Gastroesophageal sphincter (tissue), 4 donors: Measurements from ENCODE around the gene GPATCH2L. TPM values are rescaled to one million over a fixed set of nuclear protein-coding genes. Genes with fewer than 3 reads are reported as not detected.

Source experiments
- ATAC-seq: fragments of 150-250 bp; one replicate; pipeline ENCODE4 v1.9.1; 2016; ENCODE audit warnings: mild to moderate bottlenecking, moderate library complexity
- H3K27ac ChIP-seq, 4 donors: fragments of 200-600 bp; sonication (generic) in 3 of 4; 1 replicate in 3 of 4; 2 replicates in 1 of 4; pipeline ENCODE4 v1.5.1; 2016 to 2019
- H3K27me3 ChIP-seq: fragments of 200-600 bp; sonication (generic); one replicate; pipeline ENCODE4 v1.5.1; 2019
- H3K36me3 ChIP-seq, 2 donors: fragments of 200-600 bp; sonication (generic); one replicate each; pipeline ENCODE4 v1.5.1; 2019; ENCODE audit warnings: control low read depth in 1 of 2
- H3K4me1 ChIP-seq, 3 donors: fragments of 200-600 bp; sonication (generic); 1 replicate in 2 of 3; 2 replicates in 1 of 3; pipeline ENCODE4 v1.5.1; 2016 to 2019; ENCODE audit warnings: control low read depth in 2 of 3
- H3K4me3 ChIP-seq, 2 donors: fragments of 200-600 bp; sonication (generic); one replicate each; pipeline ENCODE4 v1.5.1; 2019; ENCODE audit warnings: mild to moderate bottlenecking in 1 of 2, moderate library complexity in 1 of 2
- H3K9me3 ChIP-seq, 3 donors: fragments of 200-600 bp; sonication (generic); one replicate each; pipeline ENCODE4 v1.5.1; 2017 to 2019; ENCODE audit warnings: control low read depth in 2 of 3
- EP300 ChIP-seq: sonication (generic); formaldehyde crosslinking; IDR thresholded peaks from one replicate; pipeline ENCODE4 v1.6.1; 2017; ENCODE audit warnings: antibody characterized with exemption, mild to moderate bottlenecking
- POLR2A ChIP-seq, 2 donors: fragments of 450-650 bp; IDR thresholded peaks; one replicate each; pipeline ENCODE4 v1.6.1; 2017; ENCODE audit warnings: antibody characterized with exemption in 2 of 2, mild to moderate bottlenecking in 2 of 2, moderate library complexity in 1 of 2
- POLR2AphosphoS5 ChIP-seq: sonication (generic); formaldehyde crosslinking; IDR thresholded peaks from one replicate; pipeline ENCODE4 v1.6.1; 2017; ENCODE audit warnings: antibody characterized with exemption
- WGBS, 2 donors: methylation state at CpG; one replicate each; pipeline ENCODE4 v1.1.5; 2018; ENCODE audit warnings: low coverage in 1 of 2; 5-methylcytosine and 5-hydroxymethylcytosine counted together
- total RNA-seq, 4 donors: library from RNA; depleted of rRNA; stranded (reverse); fragments of >200 nt; gene quantifications; one replicate each; pipeline ENCODE4 v1.1.0, GENCODE V29; 2016
- TF ChIP-seq, protein P1 (sequence below), 4 experiments: fragments of 200-600 bp in 2 of 4; fragments of 450-650 bp in 2 of 4; sonication (generic) in 1 of 4; IDR thresholded peaks; one replicate each; pipeline ENCODE4 v1.5.1; 2017 to 2019; ENCODE audit warnings: antibody characterized with exemption in 4 of 4, mild to moderate bottlenecking in 2 of 4, moderate library complexity in 2 of 4

The GPATCH2L gene
- total RNA-seq, 4 donors from 2014 or later = 34.2 to 64.0 (median 56.0) TPM

DNA sequence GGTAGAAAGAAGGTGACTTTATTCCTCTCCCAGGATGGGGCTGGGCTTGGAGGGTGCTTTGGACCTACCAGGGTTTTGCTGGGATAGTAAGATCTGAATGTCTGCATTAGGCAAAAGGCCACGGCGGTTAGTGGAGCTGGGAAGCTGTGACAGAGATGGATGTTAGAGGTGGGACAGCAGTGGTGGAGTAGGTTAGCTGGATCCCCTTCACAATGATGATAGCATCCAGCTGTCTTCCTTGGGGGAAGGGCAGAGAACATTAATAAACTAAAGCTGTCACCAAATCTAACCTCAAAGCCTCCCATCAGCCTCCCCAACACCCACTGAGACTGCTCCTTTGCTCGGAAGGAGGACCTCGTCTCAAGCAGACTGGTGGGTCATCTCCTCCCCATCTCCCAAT is 104.8 kb downstream of the GPATCH2L start:
- H3K36me3 ChIP-seq = no peaks in the 10 kb centered on the region
- H3K4me3 ChIP-seq = no peak overlapping the region
- no peak for ATAC-seq
- H3K27me3 ChIP-seq = no peaks in the 10 kb centered on the region
- WGBS, 2 donors = 31% methylated on average over 4 of the region's 4 CpGs; no CpG with 5 or more reads in 1 of the 2 donors
- H3K27ac ChIP-seq = no peak overlapping the region
- TF ChIP-seq EP300 = no peak
- no peak for TF ChIP-seq POLR2A (IDR thresholded peaks at IDR 0.05)
- no peak for TF ChIP-seq POLR2AphosphoS5
- TF ChIP-seq, protein P1, sequence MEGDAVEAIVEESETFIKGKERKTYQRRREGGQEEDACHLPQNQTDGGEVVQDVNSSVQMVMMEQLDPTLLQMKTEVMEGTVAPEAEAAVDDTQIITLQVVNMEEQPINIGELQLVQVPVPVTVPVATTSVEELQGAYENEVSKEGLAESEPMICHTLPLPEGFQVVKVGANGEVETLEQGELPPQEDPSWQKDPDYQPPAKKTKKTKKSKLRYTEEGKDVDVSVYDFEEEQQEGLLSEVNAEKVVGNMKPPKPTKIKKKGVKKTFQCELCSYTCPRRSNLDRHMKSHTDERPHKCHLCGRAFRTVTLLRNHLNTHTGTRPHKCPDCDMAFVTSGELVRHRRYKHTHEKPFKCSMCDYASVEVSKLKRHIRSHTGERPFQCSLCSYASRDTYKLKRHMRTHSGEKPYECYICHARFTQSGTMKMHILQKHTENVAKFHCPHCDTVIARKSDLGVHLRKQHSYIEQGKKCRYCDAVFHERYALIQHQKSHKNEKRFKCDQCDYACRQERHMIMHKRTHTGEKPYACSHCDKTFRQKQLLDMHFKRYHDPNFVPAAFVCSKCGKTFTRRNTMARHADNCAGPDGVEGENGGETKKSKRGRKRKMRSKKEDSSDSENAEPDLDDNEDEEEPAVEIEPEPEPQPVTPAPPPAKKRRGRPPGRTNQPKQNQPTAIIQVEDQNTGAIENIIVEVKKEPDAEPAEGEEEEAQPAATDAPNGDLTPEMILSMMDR (IDR thresholded peaks at IDR 0.05) = no peak
- no peaks in the 10 kb centered on the region for H3K9me3 ChIP-seq
- no peaks in the 10 kb centered on the region for H3K4me1 ChIP-seq

DNA sequence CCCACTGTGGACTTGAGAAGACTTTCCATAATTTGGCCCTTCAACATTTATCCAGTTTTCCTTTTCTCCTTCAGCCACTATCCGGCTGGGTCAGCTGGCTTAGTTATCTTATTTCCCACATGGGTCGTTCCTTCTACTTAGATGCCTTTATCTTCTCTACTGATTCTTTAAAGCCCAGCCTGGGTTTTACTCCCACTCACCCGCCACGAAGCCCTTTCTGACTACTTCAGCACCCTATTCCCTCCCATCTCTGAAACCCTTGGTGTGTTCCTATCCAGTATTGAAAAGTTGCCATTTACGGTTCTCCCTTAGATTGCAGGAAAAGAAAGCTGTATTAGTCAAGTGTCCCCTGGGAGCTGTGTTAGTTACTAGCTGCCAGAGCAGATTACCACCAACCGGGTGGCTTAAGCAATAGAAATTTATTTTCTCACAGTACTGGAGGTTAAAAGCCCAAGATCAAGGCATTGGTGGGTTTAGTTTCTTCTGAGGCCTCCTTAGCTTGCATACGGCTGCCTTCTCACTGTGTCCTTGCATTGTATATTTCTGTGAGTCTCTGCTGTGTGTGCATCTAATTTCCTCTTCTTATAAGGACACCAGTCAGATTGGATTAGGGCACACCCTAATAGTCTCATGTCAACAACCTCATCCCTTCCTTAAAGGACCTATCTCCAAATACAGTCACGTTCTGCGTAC is 105.5 kb downstream of the GPATCH2L start:
- no peak overlapping the region for H3K4me3 ChIP-seq
- ATAC-seq = peak; percentile 36
- WGBS, 2 donors = 56 to 94% methylated on average over 7 to 8 of the region's 9 CpGs

GRCh38 chr14:76257842-76258397 is 106.2 kb downstream of the GPATCH2L start:
- 52 to 60% methylated on average over 3 of the region's 4 CpGs for WGBS, 2 donors
- Histone ChIP-seq H3K4me1 (no peaks in the 10 kb centered on the region), H3K36me3 (no peaks in the 10 kb centered on the region)

More for the DNA sequence above, 105.5 kb downstream of the GPATCH2L start:
- Histone ChIP-seq H3K27ac (no peak overlapping the region), H3K4me1 (no peaks in the 10 kb centered on the region), H3K9me3 (no peaks in the 10 kb centered on the region), H3K36me3 (no peaks in the 10 kb centered on the region), H3K27me3 (no peaks in the 10 kb centered on the region)
- TF ChIP-seq EP300 (no peak), POLR2A (IDR thresholded peaks at IDR 0.05) (no peak), POLR2AphosphoS5 (no peak)
- TF ChIP-seq, protein P1 (IDR thresholded peaks at IDR 0.05) = no peak

GRCh38 chr14:76259029-76259735 is 107.5 kb downstream of the GPATCH2L start:
- no peaks in the 10 kb centered on the region for H3K9me3 ChIP-seq
- no peak for TF ChIP-seq EP300
- TF ChIP-seq, protein P1 (IDR thresholded peaks at IDR 0.05) = no peak
- TF ChIP-seq POLR2AphosphoS5 = no peak
- no peaks in the 10 kb centered on the region for H3K36me3 ChIP-seq
- H3K27me3 ChIP-seq = no peaks in the 10 kb centered on the region
- H3K4me3 ChIP-seq = no peak overlapping the region
- H3K4me1 ChIP-seq = no peaks in the 10 kb centered on the region
- WGBS, 2 donors = 76 to 87% methylated on average over 6 of the region's 6 CpGs
- H3K27ac ChIP-seq = no peak overlapping the region
- no peak for ATAC-seq

More at GRCh38 chr14:76257842-76258397, 106.2 kb downstream of the GPATCH2L start:
- ATAC-seq = no peak
- H3K9me3 ChIP-seq = no peaks in the 10 kb centered on the region
- no peak overlapping the region for H3K4me3 ChIP-seq
- H3K27me3 ChIP-seq = no peaks in the 10 kb centered on the region
- TF ChIP-seq POLR2A (IDR thresholded peaks at IDR 0.05) (no peak), POLR2AphosphoS5 (no peak), EP300 (no peak)
- TF ChIP-seq, protein P1 (IDR thresholded peaks at IDR 0.05) = no peak
- H3K27ac ChIP-seq = no peak overlapping the region
